ENCODE data around the gene ZMYM4. TPM values are rescaled to one million over a fixed set of nuclear protein-coding genes. Genes with fewer than 3 reads are reported as not detected.

The ZMYM4 gene
- total and polyA plus RNA-seq, 12 donors = 14.7 to 59.2 (median 38.7) TPM

DNA sequence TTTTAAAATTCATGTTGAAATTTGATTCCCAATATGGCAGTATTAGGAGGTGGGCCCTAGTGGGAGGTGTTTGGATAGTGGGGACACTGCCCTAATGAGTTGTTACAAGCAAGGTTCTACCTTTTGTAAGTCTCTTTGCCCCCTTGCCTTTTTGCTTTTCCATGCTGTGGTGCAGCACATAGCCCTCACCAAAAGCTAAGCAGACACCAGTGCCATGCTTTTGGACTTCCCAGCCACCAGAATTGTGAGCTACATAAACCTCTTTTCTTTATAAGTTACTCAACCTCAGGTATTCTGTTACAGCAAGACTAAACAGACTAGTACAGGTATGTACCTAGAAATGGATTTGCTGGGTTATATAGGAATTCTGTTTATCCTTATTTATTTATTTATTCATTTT is 13.7 kb downstream of the ZMYM4 start:
- no peak for DNase-seq
- TF ChIP-seq, protein P1, sequence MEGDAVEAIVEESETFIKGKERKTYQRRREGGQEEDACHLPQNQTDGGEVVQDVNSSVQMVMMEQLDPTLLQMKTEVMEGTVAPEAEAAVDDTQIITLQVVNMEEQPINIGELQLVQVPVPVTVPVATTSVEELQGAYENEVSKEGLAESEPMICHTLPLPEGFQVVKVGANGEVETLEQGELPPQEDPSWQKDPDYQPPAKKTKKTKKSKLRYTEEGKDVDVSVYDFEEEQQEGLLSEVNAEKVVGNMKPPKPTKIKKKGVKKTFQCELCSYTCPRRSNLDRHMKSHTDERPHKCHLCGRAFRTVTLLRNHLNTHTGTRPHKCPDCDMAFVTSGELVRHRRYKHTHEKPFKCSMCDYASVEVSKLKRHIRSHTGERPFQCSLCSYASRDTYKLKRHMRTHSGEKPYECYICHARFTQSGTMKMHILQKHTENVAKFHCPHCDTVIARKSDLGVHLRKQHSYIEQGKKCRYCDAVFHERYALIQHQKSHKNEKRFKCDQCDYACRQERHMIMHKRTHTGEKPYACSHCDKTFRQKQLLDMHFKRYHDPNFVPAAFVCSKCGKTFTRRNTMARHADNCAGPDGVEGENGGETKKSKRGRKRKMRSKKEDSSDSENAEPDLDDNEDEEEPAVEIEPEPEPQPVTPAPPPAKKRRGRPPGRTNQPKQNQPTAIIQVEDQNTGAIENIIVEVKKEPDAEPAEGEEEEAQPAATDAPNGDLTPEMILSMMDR (IDR thresholded peaks at IDR 0.05) = no peak
- no peak for TF ChIP-seq POLR2A (IDR thresholded peaks at IDR 0.05)
- H3K27me3 ChIP-seq = no peaks in the 10 kb centered on the region
- H3K27ac ChIP-seq = no peak overlapping the region
- intact Hi-C loops (cut with DNase I) = no loop called here
- H3K4me1 ChIP-seq (replicated peaks in 1 of 2) = no peaks in the 10 kb centered on the region
- no peaks in the 10 kb centered on the region for H3K9me3 ChIP-seq (replicated peaks in 1 of 3)
- H3K36me3 ChIP-seq (replicated peaks in 1 of 2) = no peaks in the 10 kb centered on the region
- no peak overlapping the region for H3K4me3 ChIP-seq

DNA sequence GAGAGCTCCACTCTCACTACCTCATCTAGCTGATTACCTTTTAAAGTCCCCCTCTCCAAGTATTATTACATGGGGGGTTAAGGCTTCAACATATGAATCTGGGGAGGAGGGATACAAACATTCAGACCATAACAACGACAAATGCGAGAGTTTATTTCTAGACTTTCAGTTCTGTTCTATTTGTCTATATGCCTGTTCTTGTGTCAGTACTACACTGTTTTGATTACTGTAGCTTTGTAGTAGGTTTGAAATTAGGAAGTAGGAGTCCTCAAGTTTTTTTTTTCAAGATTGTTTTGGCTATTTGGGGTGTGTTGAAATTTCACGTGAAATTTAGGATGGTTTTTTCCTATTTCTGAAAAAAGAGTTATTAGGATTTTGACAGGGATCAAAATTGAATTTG is 16.3 kb downstream of the ZMYM4 start:
- Histone ChIP-seq H3K27me3 (no peaks in the 10 kb centered on the region), H3K9me3 (replicated peaks in 1 of 3) (no peaks in the 10 kb centered on the region), H3K27ac (no peak overlapping the region), H3K4me3 (no peak overlapping the region), H3K36me3 (replicated peaks in 1 of 2) (no peaks in the 10 kb centered on the region), H3K4me1 (replicated peaks in 1 of 2) (peaks cover 9 to 16% of the 10 kb centered on the region in 2 donors)
- 90 to 94% (median 93%) methylated on average over 3 of the region's 3 CpGs for WGBS, 4 donors
- no peak for TF ChIP-seq POLR2A (IDR thresholded peaks at IDR 0.05)
- TF ChIP-seq, protein P1 (IDR thresholded peaks at IDR 0.05) = no peak
- no peak for DNase-seq
- intact Hi-C loops (cut with DNase I) = no loop called here

DNA sequence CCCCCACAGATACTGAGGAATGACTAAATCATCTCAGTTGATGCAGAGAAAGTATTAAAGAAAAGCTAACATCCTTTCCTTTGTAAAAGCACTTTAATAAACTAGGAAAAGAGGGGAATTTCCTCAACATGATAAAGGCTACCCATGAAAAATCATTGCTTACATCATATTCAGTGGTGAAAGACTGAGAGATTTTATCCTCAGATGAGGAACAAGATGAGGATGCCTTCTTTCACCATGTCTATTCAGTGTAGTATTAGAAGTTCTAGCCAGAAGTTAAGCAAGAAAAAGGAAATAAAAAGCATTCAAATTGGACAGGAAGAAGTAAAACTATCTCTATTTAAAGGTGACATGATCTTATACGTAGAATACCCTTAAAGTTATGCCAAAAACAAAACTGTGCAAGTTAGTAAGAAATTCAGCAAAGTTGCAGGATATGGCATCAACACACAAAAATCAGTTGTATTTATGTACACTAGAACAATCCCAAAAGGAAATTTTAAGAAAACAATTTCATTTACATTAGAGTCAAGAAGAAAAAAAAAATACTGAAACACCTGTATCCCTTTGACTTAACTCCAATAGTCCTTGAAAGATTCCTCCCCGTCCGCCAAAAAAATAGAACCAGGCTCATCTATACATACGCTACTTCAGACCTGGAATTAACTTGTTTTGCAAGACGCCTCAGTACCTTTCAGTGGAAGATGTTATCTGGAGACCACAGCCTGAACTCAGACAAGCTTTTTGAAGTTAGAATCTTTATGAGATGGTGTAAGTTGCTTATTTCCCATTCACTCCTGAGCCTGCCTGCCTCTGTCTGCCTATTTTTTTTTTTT is 17.5 kb downstream of the ZMYM4 start:
- Histone ChIP-seq H3K36me3 (replicated peaks in 1 of 2) (no peaks in the 10 kb centered on the region), H3K27ac (no peak overlapping the region), H3K4me3 (no peak overlapping the region), H3K27me3 (no peaks in the 10 kb centered on the region), H3K4me1 (replicated peaks in 1 of 2) (peaks cover 15 to 16% of the 10 kb centered on the region in 2 donors), H3K9me3 (replicated peaks in 1 of 3) (no peaks in the 10 kb centered on the region)
- TF ChIP-seq, protein P1 (IDR thresholded peaks at IDR 0.05) = no peak
- TF ChIP-seq POLR2A (IDR thresholded peaks at IDR 0.05) = no peak
- 89 to 97% (median 93%) methylated on average over 5 of the region's 5 CpGs for WGBS, 4 donors
- no peak for DNase-seq
- intact Hi-C loops (cut with DNase I) = no loop called here

DNA sequence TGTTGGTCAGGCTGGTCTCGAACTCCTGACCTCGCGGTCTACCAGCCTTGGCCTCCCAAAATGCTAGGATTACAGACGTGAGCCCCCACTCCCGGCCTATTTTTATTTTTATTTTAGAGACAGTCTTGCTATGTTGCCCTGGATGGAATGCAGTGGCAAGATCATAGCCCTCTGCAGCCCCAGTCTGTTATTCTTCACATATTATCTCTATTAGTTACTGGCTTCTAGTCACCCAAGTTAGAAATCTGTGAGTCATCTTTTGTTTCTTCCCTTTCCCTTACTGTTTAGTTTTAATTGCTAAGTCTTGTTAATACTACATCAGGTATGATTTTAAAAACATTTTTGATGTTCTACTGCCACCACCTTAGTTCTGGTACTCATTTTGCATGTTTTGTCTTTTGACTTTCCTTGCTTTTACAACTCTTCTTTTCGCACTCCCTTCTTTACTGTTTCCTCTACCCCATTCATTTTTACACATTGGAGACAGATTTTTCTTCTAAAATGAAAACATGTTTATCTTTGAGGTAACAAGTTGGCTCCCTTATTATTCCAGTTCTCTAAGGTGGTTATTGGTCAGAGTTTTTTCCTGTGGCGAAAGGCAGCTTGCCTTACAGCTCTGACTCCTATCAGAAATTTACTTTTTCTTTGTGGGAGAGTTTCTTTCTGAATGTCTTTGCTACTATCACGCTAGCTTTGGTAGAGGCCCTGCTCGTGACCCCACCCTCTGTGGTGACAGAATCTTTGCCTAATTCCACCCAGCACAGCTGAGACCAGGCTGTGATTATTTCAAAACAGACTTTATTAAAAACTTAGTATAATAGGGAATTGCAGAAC is 19.5 kb downstream of the ZMYM4 start:
- Histone ChIP-seq H3K36me3 (replicated peaks in 1 of 2) (no peaks in the 10 kb centered on the region), H3K4me1 (replicated peaks in 1 of 2) (peaks cover 15 to 16% of the 10 kb centered on the region in 2 donors), H3K4me3 (no peak overlapping the region), H3K9me3 (replicated peaks in 1 of 3) (no peaks in the 10 kb centered on the region), H3K27ac (no peak overlapping the region), H3K27me3 (no peaks in the 10 kb centered on the region)
- no peak for DNase-seq
- intact Hi-C loops (cut with DNase I) = no loop called here
- no peak for TF ChIP-seq POLR2A (IDR thresholded peaks at IDR 0.05)
- TF ChIP-seq, protein P1 (IDR thresholded peaks at IDR 0.05) = no peak
- WGBS, 4 donors = 83 to 89% (median 87%) methylated on average over 9 of the region's 9 CpGs

All from adrenal gland (tissue), 12 donors.